Rectal smooth muscle tissue (tissue), 1 donor: Measurements from ENCODE around the gene RHOT2.

Source experiments
- H3K27ac ChIP-seq: one replicate; pipeline ENCODE4 v1.7.0; 2013; ENCODE audit warnings: low read depth, low read length, inconsistent platforms
- H3K27me3 ChIP-seq: one replicate; pipeline ENCODE4 v1.7.0; 2013; ENCODE audit warnings: low read length; ENCODE audit not compliant: control insufficient read depth, insufficient read depth
- H3K36me3 ChIP-seq: one replicate; pipeline ENCODE4 v1.7.0; 2013; ENCODE audit warnings: low read length; ENCODE audit not compliant: control insufficient read depth, insufficient read depth
- H3K4me1 ChIP-seq: one replicate; pipeline ENCODE4 v1.7.0; 2013; ENCODE audit warnings: low read length; ENCODE audit not compliant: control insufficient read depth, insufficient read depth
- H3K4me3 ChIP-seq: one replicate; pipeline ENCODE4 v1.7.0; 2013; ENCODE audit warnings: low read length
- H3K9ac ChIP-seq: one replicate; pipeline ENCODE4 v1.7.0; 2013; ENCODE audit warnings: low read length

The RHOT2 gene

GRCh38 chr16:635573-636205 is 32.2 kb upstream of the RHOT2 start:
- Histone ChIP-seq H3K4me3 (peak overlapping the region; percentile 91), H3K4me1 (peaks cover 7% of the 10 kb centered on the region), H3K27me3 (peaks cover 2% of the 10 kb centered on the region), H3K9ac (peak overlapping the region; percentile 53), H3K27ac (peak overlapping the region; percentile 24), H3K36me3 (no peaks in the 10 kb centered on the region)

DNA sequence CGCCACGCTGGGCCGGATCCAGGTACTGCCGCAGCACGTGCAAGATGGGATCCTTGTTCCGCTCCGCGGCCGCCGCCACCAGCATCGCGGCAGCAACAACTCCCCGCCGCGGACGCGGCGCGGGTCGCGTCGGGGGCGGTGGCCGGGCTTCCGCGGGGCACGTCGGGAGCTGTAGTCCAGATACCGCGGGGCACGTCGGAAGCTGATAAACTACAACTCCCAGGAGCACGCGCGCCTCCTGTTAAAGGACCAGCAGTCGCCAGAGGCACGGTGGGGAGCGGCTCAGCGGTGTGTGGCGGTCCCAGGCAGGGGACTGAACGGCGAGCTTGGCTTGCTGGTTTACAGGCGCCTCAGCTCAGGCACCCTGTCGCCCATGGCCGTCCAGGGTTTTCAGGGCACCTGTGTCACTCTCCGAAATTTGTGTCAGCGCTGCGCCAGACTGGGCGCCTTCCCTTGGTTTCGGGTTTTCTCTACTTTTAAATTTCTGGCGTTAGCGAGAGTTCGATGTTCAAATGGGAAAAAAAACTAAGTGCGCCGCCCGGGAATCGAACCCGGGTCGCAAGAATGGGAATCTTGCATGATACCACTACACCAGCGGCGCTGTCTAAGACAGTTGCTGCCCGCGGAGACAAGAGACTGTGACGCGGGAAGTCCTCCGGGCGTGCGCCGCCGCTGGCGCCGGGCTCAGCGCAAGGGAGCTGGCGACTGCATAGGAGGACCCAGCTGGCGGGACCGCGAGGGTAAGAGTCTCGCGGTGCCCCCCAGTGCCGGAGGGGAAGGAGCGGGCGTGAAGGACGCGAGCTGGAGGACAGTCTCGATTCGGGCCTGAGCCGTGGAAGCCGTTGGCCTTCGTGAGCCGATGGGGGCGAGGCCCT is 31.5 kb upstream of the RHOT2 start, which contains the start of gene METTL26:
METTL26 (minus strand) TSS at position 100 of the 875 bp plus-strand sequence; CDS start at position 85, 15 bp downstream.
- Histone ChIP-seq H3K36me3 (no peaks in the 10 kb centered on the region), H3K27me3 (peaks cover 2% of the 10 kb centered on the region), H3K4me1 (peaks cover 7% of the 10 kb centered on the region), H3K9ac (peak within 1 kb of the TSS; percentile 74), H3K4me3 (peak within 1 kb of the TSS; percentile 91), H3K27ac (peak within 1 kb of the TSS; percentile 97)

DNA sequence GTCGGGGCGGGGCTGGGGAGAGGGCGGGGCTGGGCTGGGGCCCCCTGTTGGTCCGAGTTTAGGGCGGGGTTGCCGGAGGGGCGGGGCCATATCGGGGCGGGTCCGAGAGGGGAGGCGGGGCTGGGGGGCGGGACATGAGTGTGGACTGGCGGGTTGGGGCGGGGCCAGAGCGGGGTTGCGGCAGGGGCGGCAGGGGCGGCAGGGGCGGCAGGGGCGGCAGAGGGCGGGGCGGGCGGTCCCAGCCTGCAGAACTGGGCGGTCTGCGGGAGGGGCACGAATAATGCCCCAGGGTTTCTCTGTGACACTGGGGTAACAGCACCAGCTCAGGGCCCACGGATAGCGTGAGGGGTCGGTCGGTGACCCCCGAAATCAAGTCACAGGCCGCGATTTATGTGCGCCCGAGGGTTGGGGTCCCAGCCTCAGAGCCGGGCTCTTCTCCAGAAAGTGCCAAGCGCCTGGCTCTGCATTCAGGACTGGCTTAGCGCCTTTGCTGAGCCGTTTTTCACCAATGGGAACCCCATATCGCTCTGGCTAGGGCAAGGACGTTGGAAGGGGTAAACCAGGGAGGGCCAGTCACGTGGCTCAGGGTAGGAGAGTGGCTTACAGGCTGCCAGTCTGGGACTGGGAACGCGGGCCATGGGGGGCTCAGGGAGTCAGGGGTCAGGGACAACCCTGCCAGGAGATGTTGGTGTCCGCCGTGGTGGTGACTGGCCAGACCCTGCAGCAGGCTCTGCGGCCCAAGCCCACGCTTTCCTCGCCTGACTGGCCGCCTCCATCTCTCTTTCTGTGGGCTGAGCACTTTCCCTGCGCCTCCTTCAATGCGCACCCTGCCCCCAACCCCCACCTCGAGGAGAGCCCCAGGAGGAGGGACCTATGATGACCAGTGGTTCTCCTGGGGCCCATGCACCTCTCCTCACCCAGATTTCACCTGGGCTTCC is 30.6 kb upstream of the RHOT2 start:
- Histone ChIP-seq H3K27me3 (no peaks in the 10 kb centered on the region), H3K9ac (no peak overlapping the region)

DNA sequence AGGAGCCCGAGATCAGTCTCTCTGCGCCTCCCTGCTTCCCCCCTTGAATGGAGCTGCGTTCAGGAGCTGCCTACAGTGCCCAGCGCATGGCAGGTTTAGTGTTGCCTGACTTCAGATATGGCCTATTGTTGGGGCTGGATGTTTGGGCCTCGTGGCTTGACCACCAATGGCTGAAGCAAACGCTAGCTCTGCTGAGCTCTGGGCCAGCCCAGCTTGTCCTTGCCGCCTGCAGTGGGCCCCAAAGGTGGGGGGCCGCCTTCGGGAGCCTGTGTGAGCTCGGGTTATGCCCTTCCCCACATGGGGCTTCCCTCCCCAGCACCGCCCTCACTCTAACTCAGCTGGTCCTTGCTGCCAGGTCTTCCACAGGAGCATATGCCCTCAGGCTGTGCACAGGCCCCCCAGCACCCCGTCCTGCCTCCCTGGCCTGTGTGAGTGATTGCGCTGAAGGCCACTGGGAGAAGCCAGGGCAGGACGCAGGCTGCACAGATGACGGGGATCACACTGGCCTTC is 29.8 kb upstream of the RHOT2 start:
- Histone ChIP-seq H3K9ac (no peak overlapping the region), H3K27me3 (no peaks in the 10 kb centered on the region), H3K4me3 (no peak overlapping the region), H3K4me1 (peaks cover 10% of the 10 kb centered on the region), H3K36me3 (no peaks in the 10 kb centered on the region), H3K27ac (no peak overlapping the region)

More for the DNA sequence above, 30.6 kb upstream of the RHOT2 start:
- H3K4me1 ChIP-seq: peaks cover 7% of the 10 kb centered on the region
- H3K27ac ChIP-seq: peak overlapping the region; percentile 97
- peak overlapping the region; percentile 91 for H3K4me3 ChIP-seq
- no peaks in the 10 kb centered on the region for H3K36me3 ChIP-seq

DNA sequence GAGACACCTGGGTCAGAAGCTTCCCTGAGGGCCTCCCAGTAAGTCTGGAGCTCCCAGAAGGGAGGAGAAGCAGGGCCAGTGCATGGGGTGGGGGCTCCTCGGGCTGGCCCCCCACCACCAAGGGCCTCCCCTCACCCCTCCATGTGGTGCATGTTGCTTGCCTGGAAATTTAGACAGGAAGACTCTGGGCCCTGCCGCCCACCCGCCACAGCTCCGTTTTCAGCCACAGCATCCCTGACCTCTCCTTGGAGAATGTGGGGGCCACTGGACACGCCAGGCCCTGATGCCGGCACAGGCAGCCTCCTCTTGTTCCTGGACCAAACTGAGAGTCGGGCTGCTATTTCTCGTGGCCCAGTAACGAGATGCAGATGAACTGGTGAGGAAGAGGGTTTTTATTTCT is 29.1 kb upstream of the RHOT2 start:
- Histone ChIP-seq H3K4me3 (no peak overlapping the region), H3K36me3 (no peaks in the 10 kb centered on the region), H3K27me3 (no peaks in the 10 kb centered on the region), H3K27ac (no peak overlapping the region), H3K4me1 (peaks cover 10% of the 10 kb centered on the region), H3K9ac (no peak overlapping the region)

DNA sequence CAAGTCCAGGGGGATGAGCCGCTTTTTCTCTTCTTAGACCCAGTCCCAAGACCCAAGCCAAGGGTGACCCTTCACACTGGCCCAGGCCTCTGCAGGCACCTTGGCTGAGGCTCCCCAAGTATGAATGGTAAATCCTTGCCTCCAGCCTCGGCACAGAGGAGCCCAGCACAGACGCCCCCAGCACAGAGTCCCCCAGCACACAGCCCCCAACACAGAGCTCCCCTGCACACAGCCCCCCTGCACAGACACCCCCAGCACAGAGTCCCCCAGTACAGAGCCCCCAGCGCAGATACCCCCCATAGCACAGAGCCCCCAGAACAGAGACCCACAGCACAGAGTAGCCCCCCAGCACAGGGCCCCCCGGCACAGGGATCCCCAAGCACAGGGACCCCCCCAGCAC is 27.3 kb upstream of the RHOT2 start:
- no peak overlapping the region for H3K4me3 ChIP-seq

GRCh38 chr16:641326-642188 is 26.4 kb upstream of the RHOT2 start, which contains the start of gene MCRIP2:
MCRIP2 (plus strand) TSS chr16:641828; CDS start chr16:641992, 164 bp downstream.
- peak within 1 kb of the TSS; percentile 91 for H3K27ac ChIP-seq
- peak within 1 kb of the TSS; percentile 71 for H3K4me3 ChIP-seq
- H3K36me3 ChIP-seq: no peaks in the 10 kb centered on the region
- no peaks in the 10 kb centered on the region for H3K27me3 ChIP-seq
- H3K4me1 ChIP-seq: peaks cover 6% of the 10 kb centered on the region
- peak within 1 kb of the TSS; percentile 60 for H3K9ac ChIP-seq

More for the DNA sequence above, 27.3 kb upstream of the RHOT2 start:
- Histone ChIP-seq H3K36me3 (no peaks in the 10 kb centered on the region), H3K27me3 (no peaks in the 10 kb centered on the region), H3K27ac (peak overlapping the region; percentile 91), H3K9ac (no peak overlapping the region), H3K4me1 (peaks cover 6% of the 10 kb centered on the region)

DNA sequence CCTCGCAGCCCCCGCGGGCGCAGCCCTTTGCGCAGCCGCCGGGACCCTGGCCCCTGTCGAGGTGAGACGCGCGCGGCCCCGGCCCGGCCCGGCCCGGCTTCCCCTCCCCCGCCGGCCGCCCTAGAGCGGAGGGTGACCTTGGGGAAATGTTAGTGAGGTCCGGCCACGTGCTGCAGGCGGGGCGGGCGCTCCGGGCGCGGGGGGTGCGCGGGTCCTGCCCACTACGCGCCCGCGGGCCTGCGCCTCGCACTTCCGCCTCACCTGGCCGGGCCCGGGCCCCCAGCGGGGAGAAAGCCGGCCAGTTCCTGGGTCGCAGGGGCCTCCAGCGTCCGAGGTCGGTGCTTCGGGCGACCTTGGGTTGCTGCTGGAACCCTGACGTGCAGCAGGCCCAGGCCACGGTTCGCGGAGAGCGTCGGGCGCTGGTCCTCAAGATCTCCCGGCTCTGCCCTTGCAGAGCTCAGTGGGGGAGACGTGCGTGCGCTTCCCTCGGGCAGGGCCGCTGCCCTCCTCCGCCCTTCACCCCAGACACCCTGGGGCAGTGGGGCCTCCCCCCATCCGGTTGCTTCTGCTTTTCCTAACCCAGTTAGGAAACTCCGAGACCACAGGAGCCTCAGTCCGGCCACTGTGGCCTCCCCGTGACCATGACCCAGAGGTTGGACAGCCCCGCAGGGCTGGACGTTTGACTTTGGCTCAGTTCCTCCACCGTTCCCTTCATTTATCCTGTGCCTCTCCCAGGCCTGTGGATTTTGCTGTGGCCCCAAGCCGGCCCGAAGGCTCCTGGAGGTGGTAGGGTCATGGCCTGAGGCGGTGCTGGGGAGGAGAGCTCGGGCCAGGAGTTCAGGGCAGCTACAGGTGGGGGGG is 25.5 kb upstream of the RHOT2 start:
- peak overlapping the region; percentile 91 for H3K27ac ChIP-seq

DNA sequence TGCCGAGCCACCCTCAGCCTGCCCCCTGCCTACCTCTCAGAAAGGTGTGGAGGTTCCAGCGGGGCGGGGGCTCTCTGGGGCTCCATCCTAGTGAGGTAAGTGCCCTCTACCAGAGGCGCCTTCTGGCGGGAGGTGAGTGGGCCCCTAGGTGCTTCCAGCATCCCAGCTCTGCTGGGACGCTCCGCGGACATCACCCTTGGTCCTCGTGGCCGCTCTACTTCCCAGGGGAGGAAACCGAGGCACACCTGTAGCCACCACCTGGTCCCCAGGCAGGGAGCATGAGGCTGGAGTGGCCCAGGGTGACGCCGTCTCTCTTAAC is 24.9 kb upstream of the RHOT2 start:
- peak overlapping the region; percentile 60 for H3K9ac ChIP-seq
- H3K27ac ChIP-seq: peak overlapping the region; percentile 91
- peak overlapping the region; percentile 71 for H3K4me3 ChIP-seq
- peaks cover 5% of the 10 kb centered on the region for H3K4me1 ChIP-seq
- H3K27me3 ChIP-seq: no peaks in the 10 kb centered on the region
- no peaks in the 10 kb centered on the region for H3K36me3 ChIP-seq

More for the DNA sequence above, 25.5 kb upstream of the RHOT2 start:
- Histone ChIP-seq H3K4me1 (peaks cover 3% of the 10 kb centered on the region), H3K4me3 (peak overlapping the region; percentile 71), H3K36me3 (no peaks in the 10 kb centered on the region), H3K9ac (peak overlapping the region; percentile 60), H3K27me3 (no peaks in the 10 kb centered on the region)

DNA sequence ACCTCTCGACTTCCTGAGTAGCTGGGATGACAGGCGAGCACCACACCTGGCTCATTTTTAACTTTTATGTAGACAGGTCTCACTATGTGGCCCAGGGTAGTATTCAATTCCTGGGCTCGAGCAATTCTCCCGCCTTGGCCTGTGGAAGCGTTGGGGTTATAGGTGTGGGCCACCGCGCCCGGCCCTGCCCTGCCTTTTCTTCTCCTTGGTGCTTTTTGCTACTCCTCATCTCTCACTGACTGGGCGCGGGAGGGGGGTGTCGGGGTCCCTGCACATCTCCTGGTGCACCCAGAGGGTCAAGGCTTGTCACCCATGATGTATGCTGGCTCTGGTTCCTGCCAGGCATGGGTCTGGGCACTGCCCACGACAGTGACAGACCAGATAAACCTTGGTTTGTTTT is 23.4 kb upstream of the RHOT2 start:
- H3K4me1 ChIP-seq: peaks cover 12% of the 10 kb centered on the region
- no peaks in the 10 kb centered on the region for H3K36me3 ChIP-seq
- H3K4me3 ChIP-seq: no peak overlapping the region
- H3K27me3 ChIP-seq: no peaks in the 10 kb centered on the region
- no peak overlapping the region for H3K9ac ChIP-seq
- H3K27ac ChIP-seq: no peak overlapping the region
